Epithelial cell of proximal tubule (primary cell): Measurements from ENCODE around the gene ENOPH1. TPM values are rescaled to one million over a fixed set of nuclear protein-coding genes. Genes with fewer than 3 reads are reported as not detected.

Source experiments
- DNase-seq: peaks from one replicate; pipeline ENCODE4 v3.0.0-alpha.2; 2011; ENCODE audit warnings: low read depth
- H3K4me3 ChIP-seq: 2 replicates; pipeline ENCODE4 v1.5.1; 2011; ENCODE audit warnings: low read depth, mild to moderate bottlenecking, low read length
- CTCF ChIP-seq: conservative IDR thresholded peaks from 2 replicates; pipeline ENCODE4 v1.5.1; 2012; ENCODE audit warnings: low read depth, mild to moderate bottlenecking, low read length
- total RNA-seq: library from RNA; depleted of rRNA; stranded (reverse); fragments of >200 nt; gene quantifications from 2 replicates; pipeline ENCODE4 v1.2.3, GENCODE V29; 2015

The ENOPH1 gene
- total RNA-seq, 1 donor from 2014 or later = 53.5 TPM

- no peak for TF ChIP-seq CTCF
- no peak for DNase-seq
Observed at GRCh38 chr4:82508806-82509428, 78.5 kb downstream of the ENOPH1 start.

DNA sequence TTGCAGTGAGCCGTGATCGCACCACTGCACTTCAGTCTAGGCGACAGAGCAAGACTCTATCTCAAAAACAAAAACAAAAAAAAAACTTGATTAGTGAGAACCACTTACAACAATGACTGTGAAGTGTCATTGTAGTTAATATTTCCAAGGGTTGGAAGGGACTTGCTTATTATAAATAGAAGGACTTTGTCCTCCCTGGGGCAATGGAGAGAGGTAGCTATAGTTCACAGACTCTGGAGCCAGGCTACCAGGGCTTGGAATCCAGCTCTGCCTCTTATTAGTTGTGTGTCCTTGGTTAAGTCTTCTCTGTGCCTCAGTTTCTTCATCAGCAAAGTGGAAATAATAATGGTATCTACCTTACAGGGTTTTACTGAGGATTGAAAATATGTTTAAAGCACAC lies 79.8 kb downstream of the ENOPH1 start:
- H3K4me3 ChIP-seq = no peak overlapping the region
- no peak for DNase-seq
- no peak for TF ChIP-seq CTCF

More at GRCh38 chr4:82508806-82509428, 78.5 kb downstream of the ENOPH1 start:
- no peak overlapping the region for H3K4me3 ChIP-seq

Other genes starting within 250 kb of the ENOPH1 start
- 83.0 and 96.6 TPM in 2 replicates for gene HNRNPD, start 56.6 kb upstream of the ENOPH1 start, total RNA-seq
- gene HNRNPDL, start 128 bp upstream of the ENOPH1 start, total RNA-seq = 248 and 283 TPM in 2 replicates
- 0.36 and 2.9 TPM in 2 replicates for gene TMEM150C, start 131.4 kb downstream of the ENOPH1 start, total RNA-seq